22Rv1 (cell line): ENCODE data around the gene CNTNAP2.

Source experiments
- ZFX ChIP-seq: fragments of 450-650 bp; IDR thresholded peaks from 2 replicates; pipeline ENCODE4 v1.6.1; 2017; ENCODE audit warnings: antibody characterized with exemption, borderline replicate concordance
- TF ChIP-seq, protein P1 (sequence below): fragments of 450-650 bp; IDR thresholded peaks from 2 replicates; pipeline ENCODE4 v1.5.1; 2017; ENCODE audit warnings: mild to moderate bottlenecking

- TF ChIP-seq, protein P1, sequence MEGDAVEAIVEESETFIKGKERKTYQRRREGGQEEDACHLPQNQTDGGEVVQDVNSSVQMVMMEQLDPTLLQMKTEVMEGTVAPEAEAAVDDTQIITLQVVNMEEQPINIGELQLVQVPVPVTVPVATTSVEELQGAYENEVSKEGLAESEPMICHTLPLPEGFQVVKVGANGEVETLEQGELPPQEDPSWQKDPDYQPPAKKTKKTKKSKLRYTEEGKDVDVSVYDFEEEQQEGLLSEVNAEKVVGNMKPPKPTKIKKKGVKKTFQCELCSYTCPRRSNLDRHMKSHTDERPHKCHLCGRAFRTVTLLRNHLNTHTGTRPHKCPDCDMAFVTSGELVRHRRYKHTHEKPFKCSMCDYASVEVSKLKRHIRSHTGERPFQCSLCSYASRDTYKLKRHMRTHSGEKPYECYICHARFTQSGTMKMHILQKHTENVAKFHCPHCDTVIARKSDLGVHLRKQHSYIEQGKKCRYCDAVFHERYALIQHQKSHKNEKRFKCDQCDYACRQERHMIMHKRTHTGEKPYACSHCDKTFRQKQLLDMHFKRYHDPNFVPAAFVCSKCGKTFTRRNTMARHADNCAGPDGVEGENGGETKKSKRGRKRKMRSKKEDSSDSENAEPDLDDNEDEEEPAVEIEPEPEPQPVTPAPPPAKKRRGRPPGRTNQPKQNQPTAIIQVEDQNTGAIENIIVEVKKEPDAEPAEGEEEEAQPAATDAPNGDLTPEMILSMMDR: no peak
- TF ChIP-seq ZFX: no peak
Observed at GRCh38 chr7:147062897-147063296, 946.3 kb downstream of the CNTNAP2 start.
